Measurements from ENCODE around the gene MTHFS.

MTHFS gene

GRCh38 chr15:79812541-79812940, 84.3 kb downstream of the MTHFS start:
- no peak for DNase-seq

GRCh38 chr15:79811406-79812405, 85.1 kb downstream of the MTHFS start:
- DNase-seq, result no peak

- no peak for DNase-seq
Measured at GRCh38 chr15:79804838-79805237, 92.0 kb downstream of the MTHFS start.

GRCh38 chr15:79798311-79798710, 98.5 kb downstream of the MTHFS start:
- peak; percentile 11 for DNase-seq
